Cardiac fibroblast (primary cell): Measurements from ENCODE around the gene FSIP1.
A peak's percentile ranks its signal among the peaks of the same experiment; 100 is the strongest.

Experiments
- DNase-seq, 2 donors: peaks; one replicate each; pipeline versions ENCODE4 v3.0.0 to v3.0.0-alpha.2; 2010; ENCODE audit warnings: low read depth in 2 of 2
- H3K4me3 ChIP-seq, 2 donors: replicated peaks in 1 of 2; 1 replicate in 1 of 2; 2 replicates in 1 of 2; pipeline ENCODE4 v1.5.1; 2011; ENCODE audit warnings: low read depth in 2 of 2, low read length in 2 of 2, mild to moderate bottlenecking in 2 of 2, moderate library complexity in 1 of 2
- CTCF ChIP-seq: IDR thresholded peaks from one replicate; pipeline ENCODE4 v1.5.1; 2011; ENCODE audit warnings: low read depth, mild to moderate bottlenecking, low read length, inconsistent platforms

FSIP1 gene

GRCh38 chr15:39670687-39671086 is 112.0 kb downstream of the FSIP1 start:
- no peak for TF ChIP-seq CTCF
- DNase-seq: peak in 1 of 2 donors; percentile 17
- H3K4me3 ChIP-seq: no peak overlapping the region

GRCh38 chr15:39669661-39670060 is 113.0 kb downstream of the FSIP1 start:
- H3K4me3 ChIP-seq: no peak overlapping the region
- TF ChIP-seq CTCF: no peak
- DNase-seq: no peak

- DNase-seq: no peak
- no peak overlapping the region for H3K4me3 ChIP-seq
- TF ChIP-seq CTCF: no peak
These were observed 113.4 kb downstream of the FSIP1 start for GRCh38 chr15:39669241-39669640.

GRCh38 chr15:39668457-39668856 is 114.2 kb downstream of the FSIP1 start:
- TF ChIP-seq CTCF: no peak
- DNase-seq: no peak
- H3K4me3 ChIP-seq: no peak overlapping the region

- no peak overlapping the region for H3K4me3 ChIP-seq
- no peak for TF ChIP-seq CTCF
- no peak for DNase-seq
These were observed 115.1 kb downstream of the FSIP1 start for GRCh38 chr15:39667382-39668127.

GRCh38 chr15:39666677-39667076 is 116.0 kb downstream of the FSIP1 start:
- no peak overlapping the region for H3K4me3 ChIP-seq
- no peak for TF ChIP-seq CTCF
- peak; percentile 18 to 54 for DNase-seq
